SK-N-SH (cell line): Measurements from ENCODE around the gene AQP1. TPM values are rescaled to one million over a fixed set of nuclear protein-coding genes. Genes with fewer than 3 reads are reported as not detected.
A peak's percentile ranks its signal among the peaks of the same experiment; 100 is the strongest.

Experiments used
- CTCF ChIA-PET: fragments of 300-600, 350-600 bp; formaldehyde crosslinking; extraction: SDS; loops from one replicate; lab custom pipeline; 2021; lab: Yijun Ruan, JAX
- POLR2A ChIA-PET: fragments of 350-600 bp; sonication (Branson Sonifier 250); formaldehyde crosslinking; extraction: SDS; loops from one replicate; lab custom pipeline; 2020; ENCODE audit warnings: antibody characterized with exemption, inconsistent platforms; lab: Yijun Ruan, JAX
- DNase-seq: peaks from one replicate; pipeline ENCODE4 v3.0.0; 2012
- H2AFZ ChIP-seq: fragments of 200-600 bp; sonication (generic); 2 replicates; pipeline ENCODE4 v1.8.1; 2016; ENCODE audit warnings: antibody characterized with exemption, mild to moderate bottlenecking, low read depth
- H3F3A ChIP-seq: fragments of 200-600 bp; sonication (generic); replicated peaks from 2 replicates; pipeline ENCODE3; 2016; ENCODE audit warnings: antibody characterized with exemption, mild to moderate bottlenecking; ENCODE audit not compliant: insufficient read depth
- H3K27ac ChIP-seq, 2 experiments: fragments of 200-500 bp in 1 of 2; fragments of 200-600 bp in 1 of 2; sonication (Bioruptor generic) in 1 of 2; sonication (generic), shearing (Covaris generic) in 1 of 2; 2 replicates each; pipeline versions ENCODE4 v1.5.1 to v1.6.1; 2014 to 2016; ENCODE audit warnings: low read depth in 2 of 2, inconsistent platforms in 1 of 2, low read length in 1 of 2, mild to moderate bottlenecking in 1 of 2, mixed read lengths in 1 of 2
- H3K27me3 ChIP-seq: fragments of 200-600 bp; sonication (generic), shearing (Covaris generic); 2 replicates; pipeline ENCODE4 v1.6.1; 2016; ENCODE audit warnings: mixed run types; ENCODE audit not compliant: insufficient read depth
- H3K36me3 ChIP-seq, 2 experiments: fragments of 200-500 bp in 1 of 2; fragments of 200-600 bp in 1 of 2; sonication (Bioruptor generic) in 1 of 2; sonication (generic) in 1 of 2; replicated peaks in 1 of 2; 2 replicates each; pipeline versions ENCODE3 to v1.5.1; 2014 to 2016; ENCODE audit warnings: low read length in 1 of 2, mild to moderate bottlenecking in 1 of 2; ENCODE audit not compliant: insufficient read depth in 2 of 2, control insufficient read depth in 1 of 2
- H3K4me1 ChIP-seq, 2 experiments: fragments of 200-500 bp in 1 of 2; fragments of 200-600 bp in 1 of 2; sonication (Bioruptor generic) in 1 of 2; sonication (generic), shearing (Covaris generic) in 1 of 2; 2 replicates each; pipeline versions ENCODE4 v1.5.1 to v1.6.1; 2014 to 2016; ENCODE audit warnings: low read depth in 1 of 2, low read length in 1 of 2, mixed run types in 1 of 2; ENCODE audit not compliant: insufficient read depth in 2 of 2, control insufficient read depth in 1 of 2
- H3K4me2 ChIP-seq: fragments of 200-600 bp; sonication (generic), shearing (Covaris generic); 2 replicates; pipeline ENCODE4 v1.6.1; 2017; ENCODE audit warnings: mixed run types
- H3K4me3 ChIP-seq, 2 experiments: fragments of 200-500 bp in 1 of 2; fragments of 200-600 bp in 1 of 2; sonication (Bioruptor generic) in 1 of 2; sonication (generic), shearing (Covaris generic) in 1 of 2; 2 replicates each; pipeline versions ENCODE4 v1.5.1 to v1.8.1; 2014 to 2016; ENCODE audit warnings: low read depth in 2 of 2, inconsistent platforms in 1 of 2, low read length in 1 of 2, mild to moderate bottlenecking in 1 of 2, mixed read lengths in 1 of 2, moderate library complexity in 1 of 2
- H3K79me2 ChIP-seq: fragments of 200-600 bp; sonication (generic); 2 replicates; pipeline ENCODE4 v1.8.1; 2017; ENCODE audit warnings: mild to moderate bottlenecking; ENCODE audit not compliant: insufficient read depth
- H3K9ac ChIP-seq: fragments of 200-600 bp; sonication (generic); 2 replicates; pipeline ENCODE4 v1.6.1; 2017; ENCODE audit warnings: mixed run types
- H3K9me2 ChIP-seq: fragments of 200-600 bp; sonication (generic); 2 replicates; pipeline ENCODE4 v1.6.1; 2017; ENCODE audit warnings: mixed run types
- H3K9me3 ChIP-seq: fragments of 200-600 bp; sonication (generic); 2 replicates; pipeline ENCODE4 v1.6.1; 2017; ENCODE audit warnings: mixed run types, mild to moderate bottlenecking, moderate library complexity
- H4K20me1 ChIP-seq: fragments of 200-600 bp; sonication (generic); 2 replicates; pipeline ENCODE4 v1.6.1; 2017; ENCODE audit warnings: mild to moderate bottlenecking, mixed run types; ENCODE audit not compliant: insufficient read depth
- EP300 ChIP-seq, 2 experiments: IDR thresholded peaks; 2 replicates each; pipeline versions ENCODE4 v1.4.0 to v1.6.1; 2012; ENCODE audit warnings: borderline replicate concordance in 1 of 2, low read depth in 1 of 2, low read length in 1 of 2
- EZH2phosphoT487 ChIP-seq: fragments of 200-600 bp; sonication (generic); IDR thresholded peaks from 2 replicates; pipeline ENCODE4 v1.6.1; 2017; ENCODE audit warnings: low read depth, mixed run types, mild to moderate bottlenecking, antibody characterized with exemption, moderate library complexity, borderline replicate concordance
- FOSL2 ChIP-seq: IDR thresholded peaks from 2 replicates; pipeline ENCODE4 v1.4.0; 2012; ENCODE audit warnings: low read depth, mild to moderate bottlenecking, moderate library complexity, borderline replicate concordance
- FOXJ3 ChIP-seq: sonication (generic); formaldehyde crosslinking; IDR thresholded peaks from 2 replicates; pipeline ENCODE4 v1.5.1; 2020; ENCODE audit warnings: mild to moderate bottlenecking, missing genetic modification reagents
- GABPA ChIP-seq: IDR thresholded peaks from 2 replicates; pipeline ENCODE4 v1.4.0; 2012; ENCODE audit warnings: low read depth, mild to moderate bottlenecking
- GATA2 ChIP-seq: sonication (generic); formaldehyde crosslinking; IDR thresholded peaks from 2 replicates; pipeline ENCODE4 v1.5.0; 2020; ENCODE audit warnings: mild to moderate bottlenecking, missing genetic modification reagents
- JUND ChIP-seq: IDR thresholded peaks from 2 replicates; pipeline ENCODE4 v1.4.0; 2012
- MEF2A ChIP-seq: IDR thresholded peaks from 2 replicates; pipeline ENCODE4 v1.4.0; 2012; ENCODE audit warnings: low read depth, borderline replicate concordance
- MXI1 ChIP-seq: IDR thresholded peaks from 2 replicates; pipeline ENCODE4 v1.6.1; 2012; ENCODE audit warnings: mild to moderate bottlenecking, low read depth, low read length, improper control_type of control experiment
- NFIC ChIP-seq: IDR thresholded peaks from 2 replicates; pipeline ENCODE4 v1.4.0; 2012; ENCODE audit warnings: borderline replicate concordance
- POLR2AphosphoS5 ChIP-seq: IDR thresholded peaks from 2 replicates; pipeline ENCODE4 v1.6.1; 2012; ENCODE audit warnings: low read depth, low read length
- RFX5 ChIP-seq: IDR thresholded peaks from 2 replicates; pipeline ENCODE4 v1.6.1; 2012; ENCODE audit warnings: mild to moderate bottlenecking, improper control_type of control experiment, low read length
- RXRA ChIP-seq: IDR thresholded peaks from 2 replicates; pipeline ENCODE4 v1.4.0; 2012; ENCODE audit warnings: low read depth, mild to moderate bottlenecking, borderline replicate concordance
- SIN3A ChIP-seq: IDR thresholded peaks from 2 replicates; pipeline ENCODE4 v1.6.1; 2012; ENCODE audit warnings: low read depth, mild to moderate bottlenecking, low read length, moderate library complexity, borderline replicate concordance
- TAF1 ChIP-seq: IDR thresholded peaks from 2 replicates; pipeline ENCODE4 v1.6.1; 2012; ENCODE audit warnings: low read depth, mild to moderate bottlenecking, low read length, moderate library complexity, borderline replicate concordance
- TCF12 ChIP-seq: IDR thresholded peaks from 2 replicates; pipeline ENCODE4 v1.4.0; 2012
- WGBS: methylation state at CpG from one replicate; pipeline ENCODE4 v1.1.6; 2017; ENCODE audit warnings: low lambda C conversion rate; 5-methylcytosine and 5-hydroxymethylcytosine counted together
- polyA plus RNA-seq, 3 experiments: library from polyadenylated mRNA; depleted of rRNA; stranded (reverse); fragments of >200 nt; gene quantifications; 2 replicates each; pipeline ENCODE4 v1.2.3, GENCODE V29; 2012
- TF ChIP-seq, protein P1 (sequence below): IDR thresholded peaks from 2 replicates; pipeline ENCODE4 v1.4.0; 2012; ENCODE audit warnings: low read depth, borderline replicate concordance
- TF ChIP-seq, protein P2 (sequence below): IDR thresholded peaks from 2 replicates; pipeline ENCODE4; 2012
- TF ChIP-seq, protein P3 (sequence below): IDR thresholded peaks from 2 replicates; pipeline ENCODE4 v1.4.0; 2012; ENCODE audit warnings: low read depth
- TF ChIP-seq, protein P4 (sequence below): IDR thresholded peaks from 2 replicates; pipeline ENCODE4 v1.4.0; 2012; ENCODE audit warnings: low read depth, borderline replicate concordance
- TF ChIP-seq, protein P5 (sequence below): fragments of 200-600 bp; sonication (generic); IDR thresholded peaks from 2 replicates; pipeline ENCODE4 v1.6.1; 2017; ENCODE audit warnings: antibody characterized with exemption, mild to moderate bottlenecking, moderate library complexity

Gene AQP1
- polyA plus RNA-seq, 1 of the 3 experiments (the other 2 are of a cell fraction), result 1.7 TPM

DNA sequence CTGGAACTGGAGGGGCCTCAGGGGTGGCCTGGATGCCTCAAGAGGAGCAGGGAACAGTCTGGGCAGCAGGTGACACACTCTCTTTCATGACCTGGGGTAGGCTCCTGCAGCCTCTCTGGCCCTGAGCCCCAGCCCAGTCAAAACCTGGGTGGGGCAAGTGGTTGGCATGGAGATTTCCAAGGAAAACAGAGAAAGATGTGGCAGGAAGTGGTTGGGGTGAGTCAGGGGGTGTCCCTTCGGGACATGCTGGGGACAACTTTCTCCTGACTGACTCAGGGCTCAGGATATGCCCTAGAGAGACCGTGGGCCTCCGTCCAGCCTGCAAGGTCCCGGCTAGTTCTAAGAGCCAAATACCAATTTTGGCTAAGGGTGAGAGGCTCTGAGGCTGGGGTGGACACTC lies 2.9 kb downstream of the AQP1 start:
- POLR2A ChIA-PET, result no interaction called here
- DNase-seq, result no peak
- H3K9ac ChIP-seq, result no peak overlapping the region; the same call in 1 of the 2 replicates

DNA sequence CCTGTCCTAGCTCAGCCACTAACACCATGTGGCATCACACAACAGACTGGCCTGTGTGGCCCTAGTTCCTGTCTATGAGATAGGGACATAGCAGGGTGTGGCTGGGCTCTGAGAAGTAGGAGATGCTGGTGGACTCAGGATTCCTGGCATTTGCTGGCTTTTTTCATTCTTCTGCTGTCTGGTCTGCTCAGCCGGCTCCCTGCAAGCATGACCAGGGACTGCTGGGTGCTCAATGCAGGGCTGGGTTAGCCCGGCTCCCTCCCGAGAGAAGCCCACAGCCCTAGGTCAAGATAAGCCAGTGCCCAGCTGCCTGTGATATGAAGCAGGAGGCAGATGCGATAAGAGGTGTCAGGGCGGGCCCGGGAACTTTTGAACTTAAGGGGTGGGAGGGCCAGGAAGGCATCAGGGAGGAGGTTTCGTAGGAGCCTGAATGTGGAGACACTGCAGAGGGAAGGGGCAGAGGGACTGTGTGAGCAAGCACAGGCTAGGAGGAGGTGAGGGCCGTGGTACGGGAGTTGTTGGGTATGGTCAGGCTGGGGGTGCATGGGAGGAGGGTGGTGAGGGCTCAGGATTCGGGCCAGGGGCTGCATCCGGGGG lies 3.5 kb downstream of the AQP1 start:
- Histone ChIP-seq H3K27me3 (no peaks in the 10 kb centered on the region), H3K27ac (peak overlapping the region; percentile 50 to 86), H3K9me3 (no peaks in the 10 kb centered on the region), H3K79me2 (no peaks in the 10 kb centered on the region), H4K20me1 (no peaks in the 10 kb centered on the region), H3K9me2 (no peaks in the 10 kb centered on the region), H3F3A (peaks cover under 1% of the 10 kb centered on the region), H3K4me3 (no peak overlapping the region), H3K9ac (peak overlapping the region; percentile 14; the same call in 1 of the 2 replicates), H3K36me3 (no peaks in the 10 kb centered on the region), H3K4me2 (peak overlapping the region; percentile 24; the same call in 1 of the 2 replicates), H2AFZ (no peak overlapping the region), H3K4me1 (peaks cover 8 to 76% of the 10 kb centered on the region in 2 experiments; a peak in 2 of 4 replicates)
- 85% methylated on average over 10 of the region's 11 CpGs for WGBS
- POLR2A ChIA-PET, result no interaction called here
- peak; percentile 87 for DNase-seq
- CTCF ChIA-PET, result interaction anchor here (0.8 to 10.9 kb wide), 5 partner anchors 24 to 219 kb away, joined by 3 to 84 read pairs (median 3); no protein-coding TSS in a partner anchor
- TF ChIP-seq NFIC (no peak), TAF1 (no peak), GABPA (no peak), RXRA (no peak), FOXJ3 (CRISPR knock-in tag) (0 out of 2 replicates have a peak, but pooled peaks have one; percentile 66), EZH2phosphoT487 (no peak), EP300 (IDR thresholded peaks at IDR 0.05; ENCODE audit: borderline replicate concordance in 1 of 2, low read depth in 1 of 2, low read length in 1 of 2) (peak in 1 of 2 experiments; percentile 86; a peak in 2 of 4 replicates), GATA2 (peak; percentile 99), MXI1 (peak; percentile 52; the same call in 1 of the 2 replicates), POLR2AphosphoS5 (no peak), RFX5 (no peak), TCF12 (no peak)
- TF ChIP-seq, protein P1, sequence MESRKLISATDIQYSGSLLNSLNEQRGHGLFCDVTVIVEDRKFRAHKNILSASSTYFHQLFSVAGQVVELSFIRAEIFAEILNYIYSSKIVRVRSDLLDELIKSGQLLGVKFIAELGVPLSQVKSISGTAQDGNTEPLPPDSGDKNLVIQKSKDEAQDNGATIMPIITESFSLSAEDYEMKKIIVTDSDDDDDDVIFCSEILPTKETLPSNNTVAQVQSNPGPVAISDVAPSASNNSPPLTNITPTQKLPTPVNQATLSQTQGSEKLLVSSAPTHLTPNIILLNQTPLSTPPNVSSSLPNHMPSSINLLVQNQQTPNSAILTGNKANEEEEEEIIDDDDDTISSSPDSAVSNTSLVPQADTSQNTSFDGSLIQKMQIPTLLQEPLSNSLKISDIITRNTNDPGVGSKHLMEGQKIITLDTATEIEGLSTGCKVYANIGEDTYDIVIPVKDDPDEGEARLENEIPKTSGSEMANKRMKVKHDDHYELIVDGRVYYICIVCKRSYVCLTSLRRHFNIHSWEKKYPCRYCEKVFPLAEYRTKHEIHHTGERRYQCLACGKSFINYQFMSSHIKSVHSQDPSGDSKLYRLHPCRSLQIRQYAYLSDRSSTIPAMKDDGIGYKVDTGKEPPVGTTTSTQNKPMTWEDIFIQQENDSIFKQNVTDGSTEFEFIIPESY, result no peak
- TF ChIP-seq, protein P2, sequence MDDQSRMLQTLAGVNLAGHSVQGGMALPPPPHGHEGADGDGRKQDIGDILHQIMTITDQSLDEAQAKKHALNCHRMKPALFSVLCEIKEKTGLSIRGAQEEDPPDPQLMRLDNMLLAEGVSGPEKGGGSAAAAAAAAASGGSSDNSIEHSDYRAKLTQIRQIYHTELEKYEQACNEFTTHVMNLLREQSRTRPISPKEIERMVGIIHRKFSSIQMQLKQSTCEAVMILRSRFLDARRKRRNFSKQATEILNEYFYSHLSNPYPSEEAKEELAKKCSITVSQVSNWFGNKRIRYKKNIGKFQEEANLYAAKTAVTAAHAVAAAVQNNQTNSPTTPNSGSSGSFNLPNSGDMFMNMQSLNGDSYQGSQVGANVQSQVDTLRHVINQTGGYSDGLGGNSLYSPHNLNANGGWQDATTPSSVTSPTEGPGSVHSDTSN, result no peak
- TF ChIP-seq, protein P3, sequence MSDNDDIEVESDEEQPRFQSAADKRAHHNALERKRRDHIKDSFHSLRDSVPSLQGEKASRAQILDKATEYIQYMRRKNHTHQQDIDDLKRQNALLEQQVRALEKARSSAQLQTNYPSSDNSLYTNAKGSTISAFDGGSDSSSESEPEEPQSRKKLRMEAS, result no peak

More for the DNA sequence above, 2.9 kb downstream of the AQP1 start:
- TF ChIP-seq MEF2A (no peak), TCF12 (peak; percentile 29; the same call in 1 of the 2 replicates), EP300 (IDR thresholded peaks at IDR 0.05; ENCODE audit: borderline replicate concordance in 1 of 2, low read depth in 1 of 2, low read length in 1 of 2) (no peak; a peak in 1 of 4 replicates), SIN3A (no peak), FOSL2 (no peak; the same call in 1 of the 2 replicates), JUND (no peak)
- TF ChIP-seq, protein P4, sequence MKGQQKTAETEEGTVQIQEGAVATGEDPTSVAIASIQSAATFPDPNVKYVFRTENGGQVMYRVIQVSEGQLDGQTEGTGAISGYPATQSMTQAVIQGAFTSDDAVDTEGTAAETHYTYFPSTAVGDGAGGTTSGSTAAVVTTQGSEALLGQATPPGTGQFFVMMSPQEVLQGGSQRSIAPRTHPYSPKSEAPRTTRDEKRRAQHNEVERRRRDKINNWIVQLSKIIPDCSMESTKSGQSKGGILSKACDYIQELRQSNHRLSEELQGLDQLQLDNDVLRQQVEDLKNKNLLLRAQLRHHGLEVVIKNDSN, result no peak
- TF ChIP-seq, protein P5, sequence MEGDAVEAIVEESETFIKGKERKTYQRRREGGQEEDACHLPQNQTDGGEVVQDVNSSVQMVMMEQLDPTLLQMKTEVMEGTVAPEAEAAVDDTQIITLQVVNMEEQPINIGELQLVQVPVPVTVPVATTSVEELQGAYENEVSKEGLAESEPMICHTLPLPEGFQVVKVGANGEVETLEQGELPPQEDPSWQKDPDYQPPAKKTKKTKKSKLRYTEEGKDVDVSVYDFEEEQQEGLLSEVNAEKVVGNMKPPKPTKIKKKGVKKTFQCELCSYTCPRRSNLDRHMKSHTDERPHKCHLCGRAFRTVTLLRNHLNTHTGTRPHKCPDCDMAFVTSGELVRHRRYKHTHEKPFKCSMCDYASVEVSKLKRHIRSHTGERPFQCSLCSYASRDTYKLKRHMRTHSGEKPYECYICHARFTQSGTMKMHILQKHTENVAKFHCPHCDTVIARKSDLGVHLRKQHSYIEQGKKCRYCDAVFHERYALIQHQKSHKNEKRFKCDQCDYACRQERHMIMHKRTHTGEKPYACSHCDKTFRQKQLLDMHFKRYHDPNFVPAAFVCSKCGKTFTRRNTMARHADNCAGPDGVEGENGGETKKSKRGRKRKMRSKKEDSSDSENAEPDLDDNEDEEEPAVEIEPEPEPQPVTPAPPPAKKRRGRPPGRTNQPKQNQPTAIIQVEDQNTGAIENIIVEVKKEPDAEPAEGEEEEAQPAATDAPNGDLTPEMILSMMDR, result no peak
- no peak overlapping the region for H3K4me3 ChIP-seq
- no peaks in the 10 kb centered on the region for H3K9me2 ChIP-seq
- H3K27ac ChIP-seq, result peak overlapping the region; percentile 50 to 86
- CTCF ChIA-PET, result interaction anchor here (0.8 to 10.9 kb wide), 6 partner anchors 24 to 220 kb away, joined by 3 to 84 read pairs (median 4); no protein-coding TSS in a partner anchor
- no peaks in the 10 kb centered on the region for H3K9me3 ChIP-seq
- H3K4me1 ChIP-seq, result peaks cover 7 to 76% of the 10 kb centered on the region in 2 experiments; a peak in 2 of 4 replicates
- no peaks in the 10 kb centered on the region for H3K27me3 ChIP-seq
- WGBS, result 48% methylated on average over 3 of the region's 4 CpGs
- H2AFZ ChIP-seq, result no peak overlapping the region
- no peaks in the 10 kb centered on the region for H3K36me3 ChIP-seq
- H3K4me2 ChIP-seq, result peak overlapping the region; percentile 24
- no peaks in the 10 kb centered on the region for H4K20me1 ChIP-seq
- no peaks in the 10 kb centered on the region for H3F3A ChIP-seq
- H3K79me2 ChIP-seq, result no peaks in the 10 kb centered on the region
